HG02938 (cell line): Measurements from ENCODE around the gene ZNF384.
A peak's percentile ranks its signal among the peaks of the same experiment; 100 is the strongest.

Experiments used
- ATAC-seq: cut with Tn5 transposase; IDR thresholded peaks from one replicate; pipeline ENCODE4 v1.9.1; 2021; ENCODE audit warnings: mild to moderate bottlenecking, moderate library complexity; ENCODE audit not compliant: unreplicated experiment

ZNF384 gene

DNA sequence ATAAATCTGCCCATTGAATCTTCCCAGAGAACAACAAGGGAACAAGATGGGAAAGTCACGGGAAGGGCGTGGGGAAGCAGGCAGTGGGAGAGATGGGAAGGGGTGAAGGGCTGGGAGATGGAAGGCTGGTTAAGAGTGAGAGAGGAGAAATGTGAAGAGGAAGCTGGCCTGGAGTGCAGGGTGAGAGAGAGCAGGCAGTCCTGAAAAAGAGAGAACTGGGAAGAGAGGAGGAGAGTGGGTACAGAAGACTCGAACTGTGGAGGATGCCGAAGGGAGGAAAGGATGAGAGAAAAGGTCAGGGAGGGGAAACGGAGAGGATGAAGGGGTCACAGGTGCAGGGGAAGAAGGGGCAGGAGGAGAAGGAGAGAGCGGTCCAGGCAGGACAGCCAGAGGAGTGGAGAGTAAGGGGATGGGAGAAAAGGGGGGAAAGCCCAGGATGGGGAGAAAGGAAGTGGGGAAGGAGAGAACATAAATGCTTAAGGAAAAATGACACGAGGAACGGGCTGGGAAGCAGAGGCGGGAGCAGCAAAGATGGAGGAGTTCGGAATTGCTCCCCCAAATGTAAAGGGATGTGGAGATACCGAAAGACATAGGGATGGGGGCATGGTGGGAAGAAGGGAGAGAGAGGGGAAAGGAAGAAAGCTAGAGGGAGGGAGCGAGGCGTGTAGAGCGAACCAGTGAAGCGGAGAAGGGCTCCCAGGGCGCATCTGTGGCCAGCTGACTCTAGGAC, 10.2 kb upstream of the ZNF384 start:
- ATAC-seq: no peak

GRCh38 chr12:6698352-6699046, 9.3 kb upstream of the ZNF384 start:
- ATAC-seq: no peak

DNA sequence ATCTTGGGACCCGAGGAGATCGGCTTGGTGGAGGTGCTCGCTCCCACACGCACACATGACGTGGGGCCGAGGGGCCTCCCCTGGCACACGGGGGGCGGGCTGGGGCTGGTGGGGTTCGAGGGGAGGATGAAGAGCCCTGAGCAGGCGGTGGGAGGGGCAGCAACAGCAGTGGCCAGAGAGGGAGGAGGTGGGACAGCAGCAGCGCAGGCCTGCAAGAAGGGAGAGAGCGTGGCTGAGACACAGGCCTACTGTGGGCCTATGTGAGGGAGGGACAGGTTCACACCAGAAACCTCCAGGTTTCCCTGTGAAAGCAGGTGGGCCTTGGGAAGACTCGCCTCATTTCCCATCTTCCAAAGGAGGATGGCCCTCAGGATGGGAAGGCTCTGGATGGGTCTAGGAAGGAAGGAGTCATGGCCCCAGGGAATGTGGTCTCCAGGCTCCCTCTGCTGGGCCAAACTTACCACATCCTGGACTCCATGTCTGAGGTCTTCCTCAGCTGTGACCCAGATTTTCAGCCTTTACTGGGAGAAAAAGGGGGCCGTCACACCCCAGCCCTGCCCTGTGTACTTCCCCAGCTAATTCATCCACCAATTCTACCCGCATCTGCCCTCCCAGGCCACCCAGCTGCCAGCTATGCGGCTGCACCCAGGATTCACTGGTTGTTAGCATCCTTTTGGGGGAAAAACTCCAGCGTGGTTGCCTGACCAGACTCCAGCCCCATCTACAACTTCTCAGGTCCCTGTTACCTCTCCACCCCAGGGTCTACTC, 8.6 kb upstream of the ZNF384 start:
- ATAC-seq: no peak

GRCh38 chr12:6696690-6697583, 7.8 kb upstream of the ZNF384 start:
- peak; percentile 51 for ATAC-seq

GRCh38 chr12:6695313-6696045, 6.3 kb upstream of the ZNF384 start:
- ATAC-seq: no peak

DNA sequence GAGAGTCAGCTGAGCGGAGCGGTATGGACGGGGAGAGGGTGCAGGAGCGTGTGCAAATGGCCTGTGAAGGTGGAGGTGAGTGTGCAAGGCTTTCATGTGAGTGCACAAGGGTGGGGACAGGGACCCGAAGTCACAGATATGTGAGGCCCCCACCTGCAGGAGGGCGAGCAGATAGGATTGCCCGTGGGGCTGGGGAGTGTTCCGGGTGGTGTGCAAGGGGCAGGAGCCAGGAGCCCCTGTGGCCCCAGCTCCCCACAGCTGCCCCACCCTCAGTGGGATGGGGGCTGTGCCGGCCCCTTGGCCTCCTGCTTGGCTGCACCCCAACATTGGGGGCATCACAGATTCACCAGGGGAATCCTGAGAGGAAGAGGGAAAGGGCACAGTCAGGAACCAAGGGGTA, 5.5 kb upstream of the ZNF384 start:
- no peak for ATAC-seq

DNA sequence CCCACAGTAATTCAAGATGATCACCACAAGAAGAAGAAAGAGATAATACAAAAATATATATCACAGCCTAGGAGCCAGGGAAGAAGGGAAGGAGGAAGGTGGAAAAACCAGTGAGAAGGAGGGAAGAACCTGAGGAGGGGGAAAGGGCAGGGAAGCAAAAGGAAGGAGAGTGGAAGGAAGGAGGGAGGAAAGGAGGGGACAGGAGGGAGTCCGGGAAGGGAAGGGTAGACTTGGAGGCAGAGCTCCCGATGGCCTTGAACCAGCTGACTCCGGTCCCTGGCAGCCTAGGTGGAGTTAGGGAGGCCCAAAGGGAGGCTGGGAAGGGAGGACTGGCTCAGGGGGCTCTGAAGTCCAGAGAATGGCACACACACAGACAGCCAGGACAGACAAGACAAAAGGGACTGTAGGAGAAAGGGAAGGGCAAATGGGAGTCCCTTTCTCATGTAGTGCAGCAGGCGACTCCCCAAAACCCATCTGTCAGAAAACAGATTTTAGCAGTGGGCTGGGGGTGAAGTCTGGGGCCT, 4.7 kb upstream of the ZNF384 start:
- no peak for ATAC-seq

GRCh38 chr12:6692888-6693287, 3.7 kb upstream of the ZNF384 start:
- no peak for ATAC-seq

- no peak for ATAC-seq
Observed at GRCh38 chr12:6691473-6691872, 2.3 kb upstream of the ZNF384 start.

GRCh38 chr12:6688543-6688998, 604 bp downstream of the ZNF384 start:
- peak; percentile 2 for ATAC-seq

DNA sequence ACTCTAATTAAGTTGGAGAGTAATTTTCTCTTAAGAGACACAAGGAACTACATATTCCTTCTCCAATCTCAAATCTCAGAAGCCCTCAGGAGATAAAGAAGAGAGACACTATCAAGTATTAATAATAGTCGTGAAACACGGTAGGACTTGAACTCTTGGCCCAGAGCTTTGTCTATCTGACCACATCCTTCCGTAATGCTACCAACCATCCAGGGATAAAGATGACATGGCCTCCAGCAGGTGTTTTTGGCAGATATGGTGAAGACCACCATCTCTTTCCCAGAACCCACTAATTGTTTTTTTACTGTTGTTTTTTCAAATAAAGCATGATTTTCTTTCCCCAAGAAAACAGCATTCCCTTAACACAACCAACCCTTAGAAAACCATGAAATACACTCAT, 3.4 kb downstream of the ZNF384 start:
- ATAC-seq: no peak

DNA sequence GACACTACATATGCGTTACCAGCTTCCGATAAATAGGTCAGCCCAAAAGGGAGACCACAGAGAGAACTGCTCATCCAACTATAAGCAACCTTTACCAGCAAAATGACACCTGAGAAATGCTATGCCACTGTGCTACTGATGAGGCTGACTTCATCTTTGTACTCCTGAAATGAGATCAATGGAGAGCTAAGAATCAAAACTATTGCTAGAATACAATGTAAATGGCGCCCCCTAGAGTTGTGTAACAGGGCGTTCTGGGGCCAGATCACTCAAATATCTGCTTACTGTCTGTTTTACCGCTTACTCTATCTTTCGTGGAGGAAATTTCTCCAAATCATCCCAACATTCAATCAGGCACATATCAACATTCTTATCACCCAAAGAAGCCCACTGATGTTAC, 4.6 kb downstream of the ZNF384 start:
- no peak for ATAC-seq

DNA sequence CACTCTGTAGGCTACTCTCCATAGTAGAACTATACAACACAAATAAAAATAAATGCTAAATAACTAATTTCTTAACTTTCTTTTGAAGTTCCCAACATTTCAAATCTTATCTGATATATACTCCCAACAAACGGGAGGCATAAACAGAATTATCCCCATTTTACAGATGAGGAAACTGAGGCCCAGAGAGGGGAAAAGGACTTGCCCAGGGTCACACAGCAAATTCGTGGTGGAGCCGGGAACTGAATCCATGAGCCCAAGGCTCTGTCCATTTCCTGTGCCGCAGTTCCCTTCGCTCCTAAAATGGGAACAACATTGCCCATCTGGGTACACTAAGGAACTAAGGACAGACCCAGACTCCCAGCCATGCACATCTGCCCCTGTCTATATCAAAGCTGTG, 12.2 kb downstream of the ZNF384 start:
- no peak for ATAC-seq

- ATAC-seq: no peak
Observed at GRCh38 chr12:6672143-6672542, 17.0 kb downstream of the ZNF384 start.

- ATAC-seq: no peak
Observed at GRCh38 chr12:6667559-6668210, 21.5 kb downstream of the ZNF384 start.

DNA sequence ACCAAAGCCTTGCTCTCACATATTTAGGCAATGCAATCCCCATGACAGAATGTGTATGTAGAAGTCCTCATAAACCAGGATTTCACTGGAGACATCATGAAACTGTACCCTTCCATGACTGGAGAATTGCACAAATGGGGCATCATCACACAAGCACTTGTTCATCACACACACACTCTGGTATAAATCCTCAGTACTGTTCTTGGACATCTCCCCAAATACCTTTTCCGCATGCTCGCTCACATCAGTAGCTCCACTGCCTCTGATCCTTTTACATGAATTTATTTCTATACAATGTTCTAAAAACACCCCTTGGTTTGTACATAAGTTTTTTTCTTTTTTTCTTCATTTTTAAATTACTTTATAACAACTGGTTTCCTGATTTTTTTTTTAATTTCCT, 23.0 kb downstream of the ZNF384 start:
- no peak for ATAC-seq

GRCh38 chr12:6664902-6665301, 24.3 kb downstream of the ZNF384 start:
- no peak for ATAC-seq

GRCh38 chr12:6662906-6663742, 26.1 kb downstream of the ZNF384 start, which contains the start of gene ING4:
Gene ING4, minus strand, starts transcription at chr12:6663119. Its CDS starts 18 bp downstream, at chr12:6663101.
- peak; percentile 97 for ATAC-seq

DNA sequence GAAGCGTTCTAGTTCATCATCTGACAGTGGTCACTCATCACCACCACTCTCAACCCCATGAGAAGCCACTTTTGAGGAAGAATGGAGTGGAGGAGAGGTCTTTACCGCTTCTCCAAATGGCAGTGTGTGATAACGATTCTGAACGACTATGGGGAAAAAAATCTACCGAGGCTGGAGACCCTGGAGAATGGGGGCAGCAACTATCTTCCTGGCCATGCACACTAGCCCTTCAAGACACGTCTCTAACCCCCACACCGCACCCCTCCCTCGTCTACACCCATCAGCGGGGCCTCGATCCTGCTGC, 26.6 kb downstream of the ZNF384 start:
- no peak for ATAC-seq
